UCSD-AML1 (cell line): Measurements from ENCODE around the gene KRTAP9-8.
"Not testable (repeated sequence)": the region's sequence is repeated elsewhere in the genome, so short reads cannot be mapped to it uniquely, and the experiment has no call there.

Experiments used
- DNase-seq: peaks from one replicate; lab custom pipeline; 2025; ENCODE audit not compliant: unreplicated experiment; lab: John Stamatoyannopoulos, UW

KRTAP9-8 gene

GRCh38 chr17:41255381-41256290 lies 17.8 kb downstream of the KRTAP9-8 start, which contains the start of gene KRTAP9-9:
Gene KRTAP9-9, plus strand, starts transcription at chr17:41255384.
- not testable (repeated sequence) for DNase-seq

GRCh38 chr17:41256291-41256685 lies 18.5 kb downstream of the KRTAP9-8 start:
- no peak for DNase-seq

GRCh38 chr17:41258406-41258805 lies 20.6 kb downstream of the KRTAP9-8 start:
- no peak for DNase-seq

- DNase-seq = no peak
These were observed 25.4 kb downstream of the KRTAP9-8 start for GRCh38 chr17:41263212-41263611.

GRCh38 chr17:41264599-41264998 lies 26.8 kb downstream of the KRTAP9-8 start:
- no peak for DNase-seq

GRCh38 chr17:41265078-41265477 lies 27.3 kb downstream of the KRTAP9-8 start, which contains the start of gene KRTAP9-6:
Gene KRTAP9-6, plus strand, starts transcription at chr17:41265378. Its CDS starts 0 bp downstream, at chr17:41265378.
- DNase-seq = no peak

GRCh38 chr17:41267711-41268110 lies 29.9 kb downstream of the KRTAP9-8 start:
- no peak for DNase-seq

GRCh38 chr17:41271323-41271722 lies 33.5 kb downstream of the KRTAP9-8 start:
- not testable (repeated sequence) for DNase-seq

- DNase-seq = no peak
These were observed 34.1 kb downstream of the KRTAP9-8 start for GRCh38 chr17:41271858-41272257.

GRCh38 chr17:41275648-41276190 lies 37.9 kb downstream of the KRTAP9-8 start, which contains the start of gene KRTAP9-7:
Gene KRTAP9-7, plus strand, starts transcription at chr17:41275698. Its CDS starts 0 bp downstream, at chr17:41275698.
- not testable (repeated sequence) for DNase-seq

- no peak for DNase-seq
These were observed 40.6 kb downstream of the KRTAP9-8 start for GRCh38 chr17:41278176-41278955.

GRCh38 chr17:41284043-41284442 lies 46.2 kb downstream of the KRTAP9-8 start:
- no peak for DNase-seq

- DNase-seq = no peak
These were observed 46.7 kb downstream of the KRTAP9-8 start for GRCh38 chr17:41284546-41284945.

GRCh38 chr17:41287050-41287449 lies 49.3 kb downstream of the KRTAP9-8 start:
- DNase-seq = no peak
